A673 (cell line): Measurements from ENCODE around the gene ARHGAP26. TPM values are rescaled to one million over a fixed set of nuclear protein-coding genes. Genes with fewer than 3 reads are reported as not detected.

Experiments used
- BruUV-seq: library from RNA; stranded (reverse); fragments of 400-500 nt; replicated peaks from 2 replicates; lab custom pipeline; 2021; lab: Mats Ljungman, UMichigan
- CTCF ChIA-PET: fragments of 300-600 bp; sonication (Branson Sonifier 250); formaldehyde crosslinking; loops from one replicate; lab custom pipeline; 2022; ENCODE audit warnings: antibody characterized with exemption; lab: Charles Lee
- POLR2A ChIA-PET: fragments of 300-600 bp; sonication (Branson Sonifier 250); formaldehyde crosslinking; loops from one replicate; lab custom pipeline; 2022; ENCODE audit warnings: antibody characterized with exemption; ENCODE audit not compliant: low non-redundant PET; lab: Charles Lee
- DNase-seq: peaks from one replicate; pipeline ENCODE4 v3.0.0-alpha.2; 2015; ENCODE audit warnings: low spot score
- H3K27ac ChIP-seq: fragments of 200-600 bp; sonication (generic); 2 replicates; pipeline ENCODE4 v1.5.1; 2016; ENCODE audit warnings: mixed run types, low read depth, mild to moderate bottlenecking, mixed read lengths, antibody characterized with exemption, low read length; ENCODE audit not compliant: poor library complexity, severe bottlenecking
- H3K27me3 ChIP-seq: fragments of 200-600 bp; sonication (generic); replicated peaks from 2 replicates; pipeline ENCODE4 v1.6.1; 2017; ENCODE audit warnings: mixed run types, low read depth, mild to moderate bottlenecking, mixed read lengths, antibody characterized with exemption, low read length; ENCODE audit not compliant: insufficient read depth, poor library complexity
- H3K36me3 ChIP-seq: fragments of 200-600 bp; sonication (generic); 2 replicates; pipeline ENCODE4 v1.6.1; 2016; ENCODE audit warnings: mixed run types, mild to moderate bottlenecking, mixed read lengths, antibody characterized with exemption, low read length; ENCODE audit not compliant: insufficient read depth, poor library complexity, severe bottlenecking
- H3K4me1 ChIP-seq: fragments of 200-600 bp; sonication (generic); 2 replicates; pipeline ENCODE4 v1.6.1; 2017; ENCODE audit warnings: mixed run types, mild to moderate bottlenecking, mixed read lengths, antibody characterized with exemption, low read length; ENCODE audit not compliant: insufficient read depth, poor library complexity, severe bottlenecking
- H3K4me3 ChIP-seq: fragments of 200-600 bp; sonication (generic); 2 replicates; pipeline ENCODE4 v1.5.1; 2016; ENCODE audit warnings: low read depth, mixed run types, mild to moderate bottlenecking, mixed read lengths, low read length; ENCODE audit not compliant: poor library complexity, severe bottlenecking
- H3K9me3 ChIP-seq: fragments of 200-600 bp; sonication (generic); 2 replicates; pipeline ENCODE4 v1.6.1; 2016; ENCODE audit warnings: mixed run types, low read depth, mild to moderate bottlenecking, mixed read lengths, antibody characterized with exemption, low read length; ENCODE audit not compliant: poor library complexity, severe bottlenecking
- EZH2 ChIP-seq: fragments of 200-600 bp; sonication (generic); IDR thresholded peaks from 2 replicates; pipeline ENCODE4 v1.6.1; 2017; ENCODE audit warnings: borderline replicate concordance, low read depth, mild to moderate bottlenecking, mixed read lengths, antibody characterized with exemption, low read length; ENCODE audit not compliant: poor library complexity, severe bottlenecking
- intact Hi-C: fragments of 100-400 bp; cut with micrococcal nuclease; formaldehyde crosslinking; loops from one replicate; pipeline ENCODE4 v1.10.0; 2022; ENCODE audit not compliant: unreplicated experiment
- total RNA-seq: library from RNA; stranded (reverse); gene quantifications from 2 replicates; pipeline ENCODE4 v1.2.3, GENCODE V29; 2021
- TF ChIP-seq, protein P1 (sequence below): fragments of 300-800, 200-600 bp; sonication (generic); conservative IDR thresholded peaks from 2 replicates; pipeline ENCODE4 v1.5.1; 2017; ENCODE audit warnings: low read depth, mild to moderate bottlenecking, antibody characterized with exemption, low read length, moderate library complexity, mixed read lengths

The ARHGAP26 gene
- total RNA-seq, 1 experiment from 2014 or later, result 25.5 TPM

DNA sequence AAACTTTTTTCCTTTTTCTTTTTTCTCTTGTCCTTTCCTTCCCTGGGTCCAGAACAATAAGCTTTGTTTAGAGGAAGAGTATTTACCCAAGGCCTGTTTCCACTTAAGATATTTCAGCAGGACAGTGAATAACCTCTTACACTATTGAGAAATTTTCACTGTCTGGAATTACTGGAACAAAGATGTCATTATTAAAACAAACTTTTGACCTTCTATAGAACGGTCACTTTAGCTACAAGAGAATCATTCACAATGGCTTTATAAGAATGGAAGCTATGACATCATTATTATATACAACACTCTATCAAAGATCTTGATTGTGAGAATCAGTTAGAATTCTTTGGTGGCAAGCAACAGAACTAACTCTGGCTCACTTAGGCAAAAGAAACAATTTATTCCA lies 22.0 kb upstream of the ARHGAP26 start:
- intact Hi-C loops, result no loop called here
- H3K27ac ChIP-seq, result no peak overlapping the region

DNA sequence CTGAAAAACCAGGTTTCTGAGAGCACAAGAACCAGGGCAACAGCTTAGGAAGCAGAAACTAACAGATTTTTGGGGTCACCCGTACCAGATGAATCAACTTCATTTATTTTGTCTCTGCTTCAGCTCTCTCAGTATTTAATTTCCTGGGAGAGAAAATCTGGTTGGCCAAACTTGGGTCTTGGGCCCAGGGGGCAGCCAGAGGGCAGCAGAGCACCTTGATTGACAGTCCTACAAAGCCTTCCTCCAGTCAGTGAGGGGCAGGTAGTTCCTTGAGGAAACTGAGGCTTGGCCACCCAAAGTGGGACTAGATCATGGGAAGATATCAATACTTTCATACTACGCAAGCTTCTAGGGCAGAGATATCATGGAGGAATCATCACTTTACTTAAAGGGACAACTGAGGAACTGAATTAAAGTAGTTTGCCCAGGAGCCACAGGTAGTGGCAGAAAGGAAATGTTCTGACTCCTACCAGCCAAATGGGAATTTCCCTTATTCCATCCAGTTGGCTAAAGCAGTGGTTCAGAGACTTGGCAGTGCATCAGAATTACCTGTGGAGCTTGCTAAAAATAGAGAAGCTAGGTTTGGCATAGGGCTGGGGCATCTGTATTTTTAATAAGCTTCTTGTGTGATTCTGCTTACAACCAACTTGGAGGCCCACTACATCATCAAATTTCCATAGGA lies 21.5 kb upstream of the ARHGAP26 start:
- DNase-seq, result peak; percentile 28
- H3K27ac ChIP-seq, result no peak overlapping the region
- ChIA-PET CTCF (interaction anchor here (0.6 to 1.0 kb wide), 3 partner anchors 30 to 132 kb away, joined by 3 read pairs; no protein-coding TSS in a partner anchor), POLR2A (no interaction called here)
- peaks cover 33% of the 10 kb centered on the region for H3K4me1 ChIP-seq
- no peaks in the 10 kb centered on the region for H3K9me3 ChIP-seq
- TF ChIP-seq EZH2, result no peak
- TF ChIP-seq, protein P1, sequence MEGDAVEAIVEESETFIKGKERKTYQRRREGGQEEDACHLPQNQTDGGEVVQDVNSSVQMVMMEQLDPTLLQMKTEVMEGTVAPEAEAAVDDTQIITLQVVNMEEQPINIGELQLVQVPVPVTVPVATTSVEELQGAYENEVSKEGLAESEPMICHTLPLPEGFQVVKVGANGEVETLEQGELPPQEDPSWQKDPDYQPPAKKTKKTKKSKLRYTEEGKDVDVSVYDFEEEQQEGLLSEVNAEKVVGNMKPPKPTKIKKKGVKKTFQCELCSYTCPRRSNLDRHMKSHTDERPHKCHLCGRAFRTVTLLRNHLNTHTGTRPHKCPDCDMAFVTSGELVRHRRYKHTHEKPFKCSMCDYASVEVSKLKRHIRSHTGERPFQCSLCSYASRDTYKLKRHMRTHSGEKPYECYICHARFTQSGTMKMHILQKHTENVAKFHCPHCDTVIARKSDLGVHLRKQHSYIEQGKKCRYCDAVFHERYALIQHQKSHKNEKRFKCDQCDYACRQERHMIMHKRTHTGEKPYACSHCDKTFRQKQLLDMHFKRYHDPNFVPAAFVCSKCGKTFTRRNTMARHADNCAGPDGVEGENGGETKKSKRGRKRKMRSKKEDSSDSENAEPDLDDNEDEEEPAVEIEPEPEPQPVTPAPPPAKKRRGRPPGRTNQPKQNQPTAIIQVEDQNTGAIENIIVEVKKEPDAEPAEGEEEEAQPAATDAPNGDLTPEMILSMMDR, result peak; percentile 49; the same call in 1 of the 2 replicates
- BruUV-seq, result no TSS peak
- intact Hi-C loops, result no loop called here
- H3K4me3 ChIP-seq, result no peak overlapping the region
- no peaks in the 10 kb centered on the region for H3K36me3 ChIP-seq
- H3K27me3 ChIP-seq, result no peaks in the 10 kb centered on the region

More for the DNA sequence above, 22.0 kb upstream of the ARHGAP26 start:
- Histone ChIP-seq H3K9me3 (no peaks in the 10 kb centered on the region), H3K27me3 (no peaks in the 10 kb centered on the region), H3K36me3 (no peaks in the 10 kb centered on the region), H3K4me3 (no peak overlapping the region), H3K4me1 (peaks cover 39% of the 10 kb centered on the region)
- ChIA-PET CTCF (interaction anchor here (0.6 to 1.0 kb wide), 3 partner anchors 29 to 132 kb away, joined by 3 read pairs; no protein-coding TSS in a partner anchor), POLR2A (no interaction called here)
- no peak for DNase-seq
- TF ChIP-seq, protein P1, result no peak
- TF ChIP-seq EZH2, result no peak
- no TSS peak for BruUV-seq

DNA sequence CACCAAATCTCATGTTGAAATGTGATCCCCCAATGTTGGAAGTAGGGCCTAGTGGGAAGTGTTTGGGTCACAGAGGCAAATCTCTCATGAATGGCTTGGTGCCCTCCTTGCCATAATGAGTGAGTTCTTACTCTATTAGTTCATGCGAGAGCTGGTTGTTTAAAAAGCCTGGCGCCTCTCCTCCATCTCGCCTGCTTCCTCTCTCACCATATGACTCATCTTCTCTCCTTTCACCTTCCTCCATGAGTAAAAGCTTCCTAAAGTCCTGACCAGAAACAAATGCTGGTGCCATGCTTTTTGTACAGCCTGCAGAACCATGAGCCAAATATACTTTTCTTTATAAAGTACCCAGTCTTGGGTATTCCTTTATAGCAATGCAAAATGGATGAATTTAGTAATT lies 20.9 kb upstream of the ARHGAP26 start:
- no peak for DNase-seq
- H3K27ac ChIP-seq, result no peak overlapping the region
- no peaks in the 10 kb centered on the region for H3K9me3 ChIP-seq
- CTCF ChIA-PET, result no interaction called here
- POLR2A ChIA-PET, result no interaction called here
- no TSS peak for BruUV-seq
- no peaks in the 10 kb centered on the region for H3K27me3 ChIP-seq
- intact Hi-C loops, result no loop called here
- peaks cover 27% of the 10 kb centered on the region for H3K4me1 ChIP-seq
- H3K36me3 ChIP-seq, result no peaks in the 10 kb centered on the region
- TF ChIP-seq EZH2, result no peak
- TF ChIP-seq, protein P1, result no peak
- H3K4me3 ChIP-seq, result no peak overlapping the region
